Ishikawa (cell line): ENCODE measurements around the gene AP4B1.

Source experiments
- CEBPB ChIP-seq: IDR thresholded peaks from 2 replicates; pipeline ENCODE4 v1.6.1; 2012
- CREB1 ChIP-seq: IDR thresholded peaks from 2 replicates; pipeline ENCODE4 v1.6.1; 2012; ENCODE audit warnings: low read depth
- EGR1 ChIP-seq: IDR thresholded peaks from 2 replicates; pipeline ENCODE4 v1.6.1; 2012
- EP300 ChIP-seq: IDR thresholded peaks from 2 replicates; pipeline ENCODE4 v1.6.1; 2012; ENCODE audit warnings: borderline replicate concordance
- FOXM1 ChIP-seq: IDR thresholded peaks from 2 replicates; pipeline ENCODE4 v1.6.1; 2012; ENCODE audit warnings: low read depth, borderline replicate concordance
- MAX ChIP-seq: IDR thresholded peaks from 2 replicates; pipeline ENCODE4 v1.6.1; 2012
- NFIC ChIP-seq: IDR thresholded peaks from 2 replicates; pipeline ENCODE4 v1.6.1; 2012
- RAD21 ChIP-seq: IDR thresholded peaks from 2 replicates; pipeline ENCODE4 v1.6.1; 2012; ENCODE audit warnings: low read depth
- REST ChIP-seq: IDR thresholded peaks from 2 replicates; pipeline ENCODE4 v1.6.1; 2012; ENCODE audit warnings: low read depth, mild to moderate bottlenecking
- TAF1 ChIP-seq: IDR thresholded peaks from 2 replicates; pipeline ENCODE4 v1.6.1; 2012; ENCODE audit warnings: low read depth, mild to moderate bottlenecking
- TCF12 ChIP-seq: IDR thresholded peaks from 2 replicates; pipeline ENCODE4 v1.6.1; 2012; ENCODE audit warnings: low read depth
- TEAD4 ChIP-seq: IDR thresholded peaks from 2 replicates; pipeline ENCODE4 v1.6.1; 2012
- USF1 ChIP-seq: IDR thresholded peaks from 2 replicates; pipeline ENCODE4 v1.6.1; 2012
- YY1 ChIP-seq: IDR thresholded peaks from 2 replicates; pipeline ENCODE4 v1.6.1; 2012; ENCODE audit warnings: low read depth
- ZBTB7A ChIP-seq: IDR thresholded peaks from 2 replicates; pipeline ENCODE4 v1.6.1; 2012; ENCODE audit warnings: low read depth

AP4B1 gene

GRCh38 chr1:113941245-113941559 is 36.6 kb upstream of the AP4B1 start:
- TF ChIP-seq RAD21 (no peak), CREB1 (no peak), FOXM1 (no peak), TEAD4 (no peak), EP300 (no peak)

- TF ChIP-seq TEAD4 (no peak), EGR1 (no peak), FOXM1 (no peak), RAD21 (no peak), REST (no peak), CREB1 (no peak), MAX (no peak), CEBPB (no peak), EP300 (no peak), YY1 (no peak), NFIC (no peak), ZBTB7A (no peak), USF1 (no peak), TAF1 (no peak), TCF12 (no peak)
These were observed 36.0 kb upstream of the AP4B1 start for GRCh38 chr1:113940365-113941244.

GRCh38 chr1:113938192-113938591 is 33.6 kb upstream of the AP4B1 start:
- TF ChIP-seq EP300 (no peak), TAF1 (no peak), ZBTB7A (no peak), CREB1 (no peak), RAD21 (no peak), EGR1 (no peak)

GRCh38 chr1:113937146-113937545 is 32.5 kb upstream of the AP4B1 start:
- TF ChIP-seq REST (no peak), EP300 (no peak), FOXM1 (no peak), TEAD4 (no peak), ZBTB7A (no peak), EGR1 (no peak), USF1 (no peak), CEBPB (no peak), TCF12 (no peak), TAF1 (no peak), MAX (no peak)

- TF ChIP-seq MAX: no peak
- no peak for TF ChIP-seq CEBPB
- TF ChIP-seq ZBTB7A: no peak
- no peak for TF ChIP-seq NFIC
- TF ChIP-seq USF1: no peak
- TF ChIP-seq TAF1: no peak
- no peak for TF ChIP-seq TEAD4
- TF ChIP-seq CREB1: no peak
- TF ChIP-seq TCF12: no peak
- TF ChIP-seq EP300: no peak
- no peak for TF ChIP-seq REST
- no peak for TF ChIP-seq YY1
- TF ChIP-seq RAD21: no peak
- TF ChIP-seq EGR1: no peak
- TF ChIP-seq FOXM1: no peak
These were observed 31.4 kb upstream of the AP4B1 start for GRCh38 chr1:113935970-113936369.
